Activated T-helper 2 cell treated with anti-CD3 and anti-CD28 coated beads, Interferon-gamma antibody, Interleukin-2, Interleukin-4, amounts not matched to agents 10 μg/mL and 5 μg/mL and 100 μg/mL, durations not matched to agents 14 hours and 24 hours and 36 hours (primary cell): ENCODE measurements around the gene XDH. TPM values are rescaled to one million over a fixed set of nuclear protein-coding genes. Genes with fewer than 3 reads are reported as not detected.

Source experiments
- DNase-seq: peaks from one replicate; pipeline ENCODE4 v3.0.0; 2021; ENCODE audit warnings: low spot score
- H3K27ac Mint-ChIP-seq: one replicate; pipeline ENCODE4 v1.8.0; 2021; ENCODE audit warnings: mixed read lengths
- H3K27me3 Mint-ChIP-seq: one replicate; pipeline ENCODE4 v1.8.0; 2021; ENCODE audit warnings: low read depth, mixed read lengths
- H3K36me3 Mint-ChIP-seq: one replicate; pipeline ENCODE4 v1.8.0; 2021; ENCODE audit warnings: low read depth, mixed read lengths
- H3K4me1 Mint-ChIP-seq: one replicate; pipeline ENCODE4 v1.8.0; 2021; ENCODE audit warnings: low read depth, mixed read lengths
- H3K4me3 Mint-ChIP-seq: one replicate; pipeline ENCODE4 v1.8.0; 2021; ENCODE audit warnings: low read depth, mild to moderate bottlenecking, moderate library complexity, mixed read lengths
- H3K9me3 Mint-ChIP-seq: one replicate; pipeline ENCODE4 v1.8.0; 2021; ENCODE audit warnings: mixed read lengths
- intact Hi-C: fragments of 100-400 bp; cut with micrococcal nuclease; formaldehyde crosslinking; loops from one replicate; pipeline ENCODE4 v1.15.1; 2023
- total RNA-seq: library from RNA; stranded (reverse); gene quantifications from 2 replicates; pipeline ENCODE4 v1.2.3, GENCODE V29; 2022

The XDH gene
- not detected in 2 replicates for total RNA-seq

GRCh38 chr2:31414601-31415241, at the start of gene XDH:
Gene XDH, minus strand, starts transcription at chr2:31414742. Its CDS starts 76 bp downstream, at chr2:31414666.
- intact Hi-C loops, result no loop called here
- H3K9me3 Mint-ChIP-seq, result peaks cover 19% of the 10 kb centered on the region
- H3K27ac Mint-ChIP-seq, result no peak within 1 kb of the TSS
- peaks cover 17% of the 10 kb centered on the region for H3K27me3 Mint-ChIP-seq
- no peak for DNase-seq
- H3K36me3 Mint-ChIP-seq, result no peaks in the 10 kb centered on the region
- peaks cover 15% of the 10 kb centered on the region for H3K4me1 Mint-ChIP-seq
- no peak within 1 kb of the TSS for H3K4me3 Mint-ChIP-seq

DNA sequence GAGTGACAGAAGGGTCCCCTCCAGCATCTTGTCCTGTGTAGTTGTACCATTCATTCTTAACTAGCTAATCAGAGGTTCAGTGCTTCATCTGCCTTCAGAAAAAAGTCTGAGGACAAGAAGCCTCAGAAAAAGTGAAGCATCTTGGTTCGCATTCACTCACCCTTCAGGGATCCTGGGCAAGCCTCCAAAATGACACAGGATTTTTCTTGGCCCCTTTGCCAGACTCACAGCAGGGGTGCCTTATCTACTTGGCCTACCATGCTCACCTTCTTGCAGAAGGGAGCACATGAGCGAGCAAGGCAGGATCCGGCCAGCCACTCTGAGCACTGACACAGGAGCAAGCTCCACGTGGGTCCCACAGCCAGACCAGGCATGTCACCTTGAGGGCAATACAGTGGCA, 43.1 kb upstream of the XDH start:
- no peaks in the 10 kb centered on the region for H3K4me1 Mint-ChIP-seq
- intact Hi-C loops, result no loop called here
- H3K36me3 Mint-ChIP-seq, result no peaks in the 10 kb centered on the region
- H3K27me3 Mint-ChIP-seq, result no peaks in the 10 kb centered on the region
- DNase-seq, result no peak
- H3K9me3 Mint-ChIP-seq, result peaks cover 8% of the 10 kb centered on the region
- no peak overlapping the region for H3K4me3 Mint-ChIP-seq
- H3K27ac Mint-ChIP-seq, result no peak overlapping the region

GRCh38 chr2:31446848-31447247, 32.3 kb upstream of the XDH start:
- no peak for DNase-seq
- Mint-ChIP-seq H3K4me1 (no peaks in the 10 kb centered on the region), H3K9me3 (peaks cover 12% of the 10 kb centered on the region), H3K36me3 (no peaks in the 10 kb centered on the region), H3K4me3 (no peak overlapping the region), H3K27ac (no peak overlapping the region), H3K27me3 (no peaks in the 10 kb centered on the region)
- intact Hi-C loops, result no loop called here

DNA sequence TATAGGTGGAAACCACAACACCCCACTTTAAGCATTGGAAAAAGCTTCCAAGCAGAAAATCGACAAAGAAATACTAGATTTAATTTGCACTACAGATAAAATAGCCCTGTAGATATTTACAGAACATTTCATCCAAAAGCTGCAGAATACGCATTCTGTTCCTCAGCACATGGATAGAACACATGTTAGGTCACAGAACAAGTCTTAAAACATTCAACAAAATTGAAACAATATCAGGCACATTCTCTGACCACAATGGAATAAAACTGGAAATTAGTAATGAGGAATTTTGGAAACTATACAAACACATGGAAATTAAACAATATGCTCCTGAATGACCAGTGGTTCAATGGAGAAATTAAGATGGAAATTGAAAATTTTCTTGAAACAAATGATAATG, 27.8 kb upstream of the XDH start:
- intact Hi-C loops, result no loop called here
- peaks cover 4% of the 10 kb centered on the region for H3K9me3 Mint-ChIP-seq
- H3K27ac Mint-ChIP-seq, result no peak overlapping the region
- no peaks in the 10 kb centered on the region for H3K4me1 Mint-ChIP-seq
- H3K36me3 Mint-ChIP-seq, result no peaks in the 10 kb centered on the region
- no peak overlapping the region for H3K4me3 Mint-ChIP-seq
- peaks cover 2% of the 10 kb centered on the region for H3K27me3 Mint-ChIP-seq
- no peak for DNase-seq

DNA sequence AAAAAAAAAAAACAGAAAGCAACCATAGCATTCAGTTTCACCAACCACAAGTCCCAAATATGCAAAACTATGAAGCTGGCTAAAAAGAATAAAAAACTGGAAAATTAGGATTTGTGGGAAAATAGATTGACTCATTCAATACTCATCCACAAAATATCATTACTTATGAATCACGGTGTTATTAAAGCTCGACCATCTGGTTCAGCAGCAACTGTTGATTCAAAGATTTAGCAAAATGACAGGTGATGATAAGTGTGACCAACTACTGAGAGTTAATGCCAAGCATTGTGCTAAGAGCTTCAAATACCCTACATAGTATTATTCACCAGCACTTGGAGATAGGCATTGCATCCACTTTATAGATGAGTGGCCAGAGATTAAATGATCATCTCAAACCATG, 26.2 kb upstream of the XDH start:
- H3K27me3 Mint-ChIP-seq, result peaks cover 2% of the 10 kb centered on the region
- H3K9me3 Mint-ChIP-seq, result peaks cover 4% of the 10 kb centered on the region
- H3K27ac Mint-ChIP-seq, result no peak overlapping the region
- H3K4me3 Mint-ChIP-seq, result no peak overlapping the region
- DNase-seq, result no peak
- intact Hi-C loops, result no loop called here
- H3K4me1 Mint-ChIP-seq, result no peaks in the 10 kb centered on the region
- no peaks in the 10 kb centered on the region for H3K36me3 Mint-ChIP-seq

- peaks cover 1% of the 10 kb centered on the region for H3K4me1 Mint-ChIP-seq
- H3K4me3 Mint-ChIP-seq, result no peak overlapping the region
- intact Hi-C loops, result no loop called here
- H3K27ac Mint-ChIP-seq, result no peak overlapping the region
- no peaks in the 10 kb centered on the region for H3K9me3 Mint-ChIP-seq
- H3K27me3 Mint-ChIP-seq, result peaks cover 5% of the 10 kb centered on the region
- DNase-seq, result no peak
- no peaks in the 10 kb centered on the region for H3K36me3 Mint-ChIP-seq
Observed at GRCh38 chr2:31434911-31435310, 20.4 kb upstream of the XDH start.

- Mint-ChIP-seq H3K4me3 (no peak overlapping the region), H3K27me3 (peaks cover 10% of the 10 kb centered on the region)
- intact Hi-C loops, result no loop called here
Observed at GRCh38 chr2:31433541-31433940, 19.0 kb upstream of the XDH start.

GRCh38 chr2:31430439-31431165, 16.1 kb upstream of the XDH start:
- Mint-ChIP-seq H3K4me1 (peaks cover 5% of the 10 kb centered on the region), H3K4me3 (no peak overlapping the region)

More at GRCh38 chr2:31433541-31433940, 19.0 kb upstream of the XDH start:
- DNase-seq, result no peak
- Mint-ChIP-seq H3K36me3 (no peaks in the 10 kb centered on the region), H3K9me3 (no peaks in the 10 kb centered on the region), H3K27ac (no peak overlapping the region), H3K4me1 (peaks cover 5% of the 10 kb centered on the region)

GRCh38 chr2:31429759-31430438, 15.4 kb upstream of the XDH start:
- no peaks in the 10 kb centered on the region for H3K9me3 Mint-ChIP-seq
- H3K4me1 Mint-ChIP-seq, result peaks cover 5% of the 10 kb centered on the region
- H3K27me3 Mint-ChIP-seq, result peaks cover 10% of the 10 kb centered on the region
- H3K36me3 Mint-ChIP-seq, result no peaks in the 10 kb centered on the region
- H3K4me3 Mint-ChIP-seq, result no peak overlapping the region
- intact Hi-C loops, result no loop called here
- no peak overlapping the region for H3K27ac Mint-ChIP-seq
- DNase-seq, result no peak

More at GRCh38 chr2:31430439-31431165, 16.1 kb upstream of the XDH start:
- no peak for DNase-seq
- Mint-ChIP-seq H3K27me3 (peaks cover 10% of the 10 kb centered on the region), H3K36me3 (no peaks in the 10 kb centered on the region), H3K9me3 (no peaks in the 10 kb centered on the region), H3K27ac (no peak overlapping the region)
- intact Hi-C loops, result no loop called here

- Mint-ChIP-seq H3K9me3 (no peaks in the 10 kb centered on the region), H3K4me1 (peaks cover 5% of the 10 kb centered on the region), H3K27me3 (peaks cover 10% of the 10 kb centered on the region), H3K4me3 (no peak overlapping the region), H3K36me3 (no peaks in the 10 kb centered on the region), H3K27ac (no peak overlapping the region)
- DNase-seq, result no peak
- intact Hi-C loops, result no loop called here
Observed at GRCh38 chr2:31429040-31429439, 14.5 kb upstream of the XDH start.

- H3K4me1 Mint-ChIP-seq, result peaks cover 5% of the 10 kb centered on the region
- no peak overlapping the region for H3K4me3 Mint-ChIP-seq
- no peaks in the 10 kb centered on the region for H3K9me3 Mint-ChIP-seq
- intact Hi-C loops, result no loop called here
- H3K36me3 Mint-ChIP-seq, result no peaks in the 10 kb centered on the region
- no peak for DNase-seq
- no peak overlapping the region for H3K27ac Mint-ChIP-seq
- peaks cover 14% of the 10 kb centered on the region for H3K27me3 Mint-ChIP-seq
Observed at GRCh38 chr2:31428001-31428418, 13.5 kb upstream of the XDH start.

- no peaks in the 10 kb centered on the region for H3K36me3 Mint-ChIP-seq
- intact Hi-C loops, result no loop called here
- peaks cover 10% of the 10 kb centered on the region for H3K27me3 Mint-ChIP-seq
- no peak for DNase-seq
- no peak overlapping the region for H3K4me3 Mint-ChIP-seq
- no peaks in the 10 kb centered on the region for H3K9me3 Mint-ChIP-seq
- peaks cover 5% of the 10 kb centered on the region for H3K4me1 Mint-ChIP-seq
- H3K27ac Mint-ChIP-seq, result no peak overlapping the region
Observed at GRCh38 chr2:31426096-31426495, 11.6 kb upstream of the XDH start.

DNA sequence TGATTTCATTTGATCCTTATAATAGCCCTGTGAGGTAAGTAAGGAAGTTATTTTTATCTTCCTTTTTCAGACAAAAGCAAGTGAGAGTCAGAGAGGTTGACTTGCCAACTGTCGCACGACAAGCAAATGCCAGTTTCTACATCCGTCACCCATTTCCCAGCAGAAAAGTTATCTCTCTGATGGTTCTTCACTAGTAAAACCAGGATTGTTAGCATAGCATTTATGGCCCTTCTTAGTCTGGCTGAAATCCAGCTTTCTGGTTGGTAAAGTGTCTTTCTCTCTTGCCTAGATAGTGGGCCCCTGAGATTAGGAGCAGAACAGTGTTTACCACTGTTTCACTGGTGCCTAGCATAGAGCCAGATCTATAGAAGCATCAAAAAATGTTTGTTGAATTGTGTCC, 7.1 kb upstream of the XDH start:
- intact Hi-C loops, result no loop called here
- H3K36me3 Mint-ChIP-seq, result no peaks in the 10 kb centered on the region
- H3K27ac Mint-ChIP-seq, result no peak overlapping the region
- no peak for DNase-seq
- peaks cover 25% of the 10 kb centered on the region for H3K9me3 Mint-ChIP-seq
- peaks cover 2% of the 10 kb centered on the region for H3K4me1 Mint-ChIP-seq
- H3K4me3 Mint-ChIP-seq, result no peak overlapping the region
- H3K27me3 Mint-ChIP-seq, result peaks cover 6% of the 10 kb centered on the region
